A549 treated with AZD9567 at 1 μM for 4 hours (cell line): Measurements from ENCODE around the gene LIPM. TPM values are rescaled to one million over a fixed set of nuclear protein-coding genes. Genes with fewer than 3 reads are reported as not detected.

Experiments
- total RNA-seq: library from RNA; stranded (reverse); fragments of 200-300 nt; extraction: Qiagen RNA extraction; gene quantifications from 5 replicates; pipeline ENCODE4 v1.2.3, GENCODE V29; 2022; ENCODE audit not compliant: insufficient read depth

Gene LIPM, protein sequence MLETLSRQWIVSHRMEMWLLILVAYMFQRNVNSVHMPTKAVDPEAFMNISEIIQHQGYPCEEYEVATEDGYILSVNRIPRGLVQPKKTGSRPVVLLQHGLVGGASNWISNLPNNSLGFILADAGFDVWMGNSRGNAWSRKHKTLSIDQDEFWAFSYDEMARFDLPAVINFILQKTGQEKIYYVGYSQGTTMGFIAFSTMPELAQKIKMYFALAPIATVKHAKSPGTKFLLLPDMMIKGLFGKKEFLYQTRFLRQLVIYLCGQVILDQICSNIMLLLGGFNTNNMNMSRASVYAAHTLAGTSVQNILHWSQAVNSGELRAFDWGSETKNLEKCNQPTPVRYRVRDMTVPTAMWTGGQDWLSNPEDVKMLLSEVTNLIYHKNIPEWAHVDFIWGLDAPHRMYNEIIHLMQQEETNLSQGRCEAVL
- not detected in 5 replicates for total RNA-seq

GRCh38 chr10:88802523-88803285 lies at the start of gene LIPM:
Gene LIPM (plus strand): TSS chr10:88802730. CDS start chr10:88802897, 167 bp downstream.

DNA sequence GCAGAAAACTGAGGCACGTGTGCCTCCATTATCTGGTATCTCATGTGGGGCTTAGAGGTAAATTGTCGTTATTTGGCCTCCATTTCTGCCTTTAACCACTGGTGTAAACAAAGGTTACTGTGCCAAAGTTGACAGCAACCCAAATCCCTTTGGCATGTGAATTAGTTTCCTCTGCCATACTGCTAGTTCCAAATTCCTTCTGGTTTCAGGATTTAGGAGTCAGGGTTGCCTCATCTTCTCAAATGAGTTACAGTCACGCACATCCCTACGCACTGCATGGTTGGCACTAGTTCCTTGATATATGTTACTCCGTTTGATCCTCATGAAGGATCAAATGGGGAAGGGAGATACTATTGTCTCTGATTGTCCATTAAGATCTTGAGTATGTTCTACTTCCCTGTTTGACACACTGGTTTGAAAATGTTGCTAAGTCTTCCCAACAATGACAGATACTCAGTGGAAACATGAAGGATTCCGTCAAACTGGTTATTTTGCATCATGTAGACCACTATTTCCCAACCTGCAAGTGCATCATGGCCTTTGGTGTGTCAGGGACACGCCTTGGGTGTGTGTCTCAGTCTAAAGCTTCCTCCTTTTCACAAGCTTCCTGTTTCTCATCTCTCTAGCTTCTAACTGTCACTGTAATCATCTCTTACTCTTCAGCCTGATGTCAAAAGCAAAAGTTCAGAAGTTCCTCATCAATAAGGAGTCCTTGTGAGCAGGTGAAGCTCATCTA lies 43.0 kb upstream of the LIPM start, which contains the start of gene LIPN:
Gene LIPN (plus strand): TSS at position 655 of the 736 bp plus-strand sequence. CDS start 1,386 bp downstream, outside the sequence.

GRCh38 chr10:88851706-88852105 lies 49.2 kb downstream of the LIPM start, which contains the start of gene ANKRD22:
Gene ANKRD22 (minus strand): TSS chr10:88851844. CDS start chr10:88851607, 237 bp downstream.

Other genes with a start within 250 kb of the LIPM start
- 8.1 to 8.6 TPM (median 8.4 TPM) in 5 replicates for gene RNLS, start 219.4 kb upstream of the LIPM start, total RNA-seq
- not detected in 5 replicates for gene LIPJ, start 216.0 kb upstream of the LIPM start, total RNA-seq
- not detected in 5 replicates for gene LIPF, start 138.3 kb upstream of the LIPM start, total RNA-seq
- gene LIPK, start 96.5 kb upstream of the LIPM start, total RNA-seq = not detected in 5 replicates
- not detected in 5 replicates for gene LIPN, start 42.7 kb upstream of the LIPM start, total RNA-seq
- gene ANKRD22, start 49.1 kb downstream of the LIPM start, total RNA-seq = 0.12 to 0.26 TPM (median 0.20 TPM) in 4 of 5 replicates, not detected in the other
- 20.9 to 27.3 TPM (median 23.4 TPM) in 5 replicates for gene STAMBPL1, start 77.5 kb downstream of the LIPM start, total RNA-seq
- gene ACTA2, start 150.0 kb downstream of the LIPM start, total RNA-seq = 17.4 to 22.7 TPM (median 18.2 TPM) in 5 replicates
- gene FAS, start 188.1 kb downstream of the LIPM start, total RNA-seq = 29.4 to 38.1 TPM (median 29.7 TPM) in 5 replicates